Measurements from ENCODE around the gene SPTLC2. TPM values are rescaled to one million over a fixed set of nuclear protein-coding genes. Genes with fewer than 3 reads are reported as not detected.
A peak's percentile ranks its signal among the peaks of the same experiment; 100 is the strongest.

Gene SPTLC2
- total RNA-seq, 1 donor from 2014 or later: 44.2 TPM

DNA sequence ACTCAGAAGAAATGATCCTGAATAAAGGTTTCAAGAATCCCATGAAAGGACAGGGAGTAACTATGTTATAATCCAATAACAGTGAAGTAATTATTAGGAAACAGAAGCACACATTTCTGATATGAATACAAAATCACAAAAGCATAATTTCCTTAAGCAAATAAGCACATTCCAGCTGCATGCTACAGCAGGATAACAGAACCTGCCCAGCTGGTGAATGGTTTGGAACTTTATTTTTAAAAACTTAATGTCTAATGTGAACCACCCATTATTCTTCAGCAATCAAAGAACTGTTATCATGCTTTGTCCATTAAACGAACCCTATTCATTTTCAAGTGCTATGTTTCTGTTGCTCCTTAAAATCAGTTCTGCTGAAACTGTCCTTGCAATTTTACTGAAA lies 13.4 kb downstream of the SPTLC2 start:
- intact Hi-C loops (cut with DNase I): no loop called here
- Histone ChIP-seq H3K27me3 (no peaks in the 10 kb centered on the region), H3K27ac (no peak overlapping the region), H3K9me3 (no peaks in the 10 kb centered on the region), H3K36me3 (no peaks in the 10 kb centered on the region), H3K4me1 (peaks cover 27% of the 10 kb centered on the region), H3K4me3 (no peak overlapping the region)
- ATAC-seq: no peak
- DNase-seq: no peak
- TF ChIP-seq, protein P1, sequence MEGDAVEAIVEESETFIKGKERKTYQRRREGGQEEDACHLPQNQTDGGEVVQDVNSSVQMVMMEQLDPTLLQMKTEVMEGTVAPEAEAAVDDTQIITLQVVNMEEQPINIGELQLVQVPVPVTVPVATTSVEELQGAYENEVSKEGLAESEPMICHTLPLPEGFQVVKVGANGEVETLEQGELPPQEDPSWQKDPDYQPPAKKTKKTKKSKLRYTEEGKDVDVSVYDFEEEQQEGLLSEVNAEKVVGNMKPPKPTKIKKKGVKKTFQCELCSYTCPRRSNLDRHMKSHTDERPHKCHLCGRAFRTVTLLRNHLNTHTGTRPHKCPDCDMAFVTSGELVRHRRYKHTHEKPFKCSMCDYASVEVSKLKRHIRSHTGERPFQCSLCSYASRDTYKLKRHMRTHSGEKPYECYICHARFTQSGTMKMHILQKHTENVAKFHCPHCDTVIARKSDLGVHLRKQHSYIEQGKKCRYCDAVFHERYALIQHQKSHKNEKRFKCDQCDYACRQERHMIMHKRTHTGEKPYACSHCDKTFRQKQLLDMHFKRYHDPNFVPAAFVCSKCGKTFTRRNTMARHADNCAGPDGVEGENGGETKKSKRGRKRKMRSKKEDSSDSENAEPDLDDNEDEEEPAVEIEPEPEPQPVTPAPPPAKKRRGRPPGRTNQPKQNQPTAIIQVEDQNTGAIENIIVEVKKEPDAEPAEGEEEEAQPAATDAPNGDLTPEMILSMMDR (IDR thresholded peaks at IDR 0.05): no peak

DNA sequence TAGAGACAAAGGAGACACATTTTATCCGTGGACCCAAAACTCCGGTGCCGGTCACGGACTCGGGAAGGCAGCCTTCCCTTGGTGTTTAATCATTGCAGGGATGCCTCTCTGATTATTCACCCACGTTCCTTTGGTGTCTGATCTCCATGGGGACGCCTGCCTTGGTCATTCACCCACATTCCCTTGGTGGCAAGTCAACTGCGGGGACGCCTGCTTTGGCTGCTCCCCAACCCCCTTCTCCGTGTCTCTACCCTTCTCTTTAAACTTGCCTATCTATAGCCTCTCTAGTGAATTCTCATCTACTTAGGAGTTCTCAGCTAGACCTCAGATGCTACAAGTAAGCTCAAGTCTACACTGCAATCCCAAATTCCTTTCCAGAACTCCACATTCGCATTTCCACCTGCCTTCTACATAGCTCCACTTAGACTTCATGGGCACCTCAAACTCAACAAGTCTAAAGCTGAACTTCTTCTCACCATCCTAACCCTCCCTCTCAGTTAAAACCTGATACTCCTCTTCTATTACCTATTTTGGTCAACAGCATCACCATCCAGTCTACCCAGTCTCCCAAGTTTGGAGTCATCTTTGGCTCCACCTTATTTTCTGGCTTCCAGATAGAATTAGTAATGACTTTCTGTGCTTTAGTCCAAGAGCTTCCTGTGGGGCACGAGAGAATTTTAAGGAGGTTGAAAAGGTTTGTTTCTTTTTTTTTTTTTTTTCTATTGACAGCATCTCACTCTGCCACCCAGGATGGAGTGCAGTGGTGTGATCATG lies 14.4 kb downstream of the SPTLC2 start:
- Histone ChIP-seq H3K4me1 (peaks cover 26% of the 10 kb centered on the region), H3K27me3 (no peaks in the 10 kb centered on the region), H3K9me3 (no peaks in the 10 kb centered on the region), H3K4me3 (no peak overlapping the region), H3K36me3 (peaks cover 3% of the 10 kb centered on the region), H3K27ac (no peak overlapping the region)
- ATAC-seq (no peak), DNase-seq (no peak)
- TF ChIP-seq, protein P1 (IDR thresholded peaks at IDR 0.05): no peak
- intact Hi-C loops (cut with DNase I): no loop called here

DNA sequence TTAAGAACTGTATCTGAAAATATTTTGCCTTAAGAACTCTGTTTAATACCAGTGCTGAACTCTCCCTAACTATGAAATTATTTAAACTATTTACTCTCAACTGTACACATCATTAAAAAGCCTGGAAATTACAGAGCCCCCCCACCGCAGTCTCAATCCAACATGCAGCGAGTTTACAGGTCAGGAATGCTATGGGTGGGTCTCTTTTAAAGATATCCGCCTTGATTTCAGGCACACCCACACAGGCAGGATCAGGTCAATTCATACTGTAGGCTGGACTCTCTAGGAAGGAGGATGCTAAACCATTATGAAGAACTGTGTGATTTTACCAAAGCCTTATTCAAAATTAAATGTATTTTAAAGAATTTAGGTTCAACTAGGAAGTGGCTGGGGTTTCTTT lies 16.5 kb downstream of the SPTLC2 start:
- ATAC-seq (peak; percentile 25), DNase-seq (no peak)
- intact Hi-C loops (cut with DNase I): no loop called here
- Histone ChIP-seq H3K4me1 (peaks cover 22% of the 10 kb centered on the region), H3K36me3 (peaks cover 20% of the 10 kb centered on the region), H3K9me3 (no peaks in the 10 kb centered on the region), H3K4me3 (no peak overlapping the region), H3K27me3 (no peaks in the 10 kb centered on the region), H3K27ac (no peak overlapping the region)
- TF ChIP-seq, protein P1 (IDR thresholded peaks at IDR 0.05): no peak

DNA sequence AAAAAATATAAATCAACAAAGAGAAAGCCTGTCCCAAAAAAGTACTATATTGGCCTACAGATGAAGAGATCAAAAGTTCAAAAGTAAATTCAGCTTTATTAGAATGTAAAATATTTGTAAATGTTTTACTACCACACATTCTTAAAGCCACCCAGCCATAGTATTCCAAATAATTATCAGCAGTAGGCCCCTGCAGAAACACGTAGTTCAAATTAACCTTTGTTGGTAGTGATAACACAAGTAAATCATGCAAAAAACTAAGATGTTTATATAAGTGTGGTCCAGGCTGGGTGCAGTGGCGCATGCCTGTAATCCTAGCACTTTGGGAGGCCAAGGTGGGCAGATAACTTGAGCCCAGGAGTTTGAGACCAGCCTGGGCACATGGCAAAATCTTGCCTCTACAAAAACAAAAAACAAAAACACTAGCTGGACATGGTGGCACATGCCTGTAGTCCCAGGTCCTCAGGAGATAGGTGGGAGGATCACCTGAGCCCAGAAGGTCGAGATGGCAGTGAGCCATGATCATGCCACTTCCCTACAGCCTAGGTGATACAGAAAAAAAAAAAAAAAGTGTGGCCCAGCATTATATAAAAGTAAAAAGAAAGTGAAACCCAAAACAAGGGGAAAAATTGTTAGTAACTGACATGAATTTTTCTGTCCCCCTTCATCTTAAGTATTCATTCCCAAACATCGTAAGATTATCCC lies 17.9 kb downstream of the SPTLC2 start:
- Histone ChIP-seq H3K27me3 (no peaks in the 10 kb centered on the region), H3K36me3 (peaks cover 21% of the 10 kb centered on the region), H3K9me3 (no peaks in the 10 kb centered on the region), H3K27ac (no peak overlapping the region), H3K4me1 (peaks cover 23% of the 10 kb centered on the region), H3K4me3 (no peak overlapping the region)
- TF ChIP-seq, protein P1 (IDR thresholded peaks at IDR 0.05): no peak
- intact Hi-C loops (cut with DNase I): no loop called here
- ATAC-seq (no peak), DNase-seq (no peak)

DNA sequence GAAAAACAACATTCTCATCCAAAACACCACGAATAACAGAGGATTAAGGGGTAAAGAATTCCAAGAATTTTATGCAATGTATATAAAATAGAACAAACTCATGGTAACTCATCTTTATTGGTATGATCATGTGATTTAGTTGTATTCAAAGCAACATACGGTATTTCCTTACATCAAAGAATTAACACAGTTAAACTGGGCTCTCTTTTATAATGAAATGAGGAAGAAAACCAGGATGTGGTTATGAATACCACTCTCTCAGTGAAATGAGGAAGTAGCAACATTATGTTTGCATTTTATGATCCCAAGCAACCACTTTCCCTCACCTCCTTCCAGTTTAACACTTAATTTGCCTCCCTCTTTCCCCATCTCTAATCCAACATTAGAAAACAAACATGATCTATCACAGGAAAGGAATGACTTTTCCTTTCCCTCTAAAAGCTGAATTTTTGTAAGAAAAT lies 22.9 kb downstream of the SPTLC2 start:
- no peaks in the 10 kb centered on the region for H3K27me3 ChIP-seq
- no peaks in the 10 kb centered on the region for H3K9me3 ChIP-seq
- no peak overlapping the region for H3K4me3 ChIP-seq
- ATAC-seq (peak; percentile 82), DNase-seq (no peak)
- peak overlapping the region; percentile 40 for H3K27ac ChIP-seq
- peaks cover 39% of the 10 kb centered on the region for H3K4me1 ChIP-seq
- H3K36me3 ChIP-seq: peaks cover 21% of the 10 kb centered on the region
- intact Hi-C loops (cut with DNase I): no loop called here
- TF ChIP-seq, protein P1 (IDR thresholded peaks at IDR 0.05): no peak

Measured in upper lobe of right lung (tissue), 1 donor.